NB4 (cell line): ENCODE data around the gene FAM83F.

ENCODE experiments used
- MYC ChIP-seq: IDR thresholded peaks from 2 replicates; pipeline ENCODE4 v1.6.1; 2011; ENCODE audit warnings: low read depth, low read length
- TF ChIP-seq, protein P1 (sequence below): IDR thresholded peaks from one replicate; pipeline ENCODE4 v1.5.1; 2012; ENCODE audit warnings: low read depth, low read length

- no peak for TF ChIP-seq MYC
- TF ChIP-seq, protein P1, sequence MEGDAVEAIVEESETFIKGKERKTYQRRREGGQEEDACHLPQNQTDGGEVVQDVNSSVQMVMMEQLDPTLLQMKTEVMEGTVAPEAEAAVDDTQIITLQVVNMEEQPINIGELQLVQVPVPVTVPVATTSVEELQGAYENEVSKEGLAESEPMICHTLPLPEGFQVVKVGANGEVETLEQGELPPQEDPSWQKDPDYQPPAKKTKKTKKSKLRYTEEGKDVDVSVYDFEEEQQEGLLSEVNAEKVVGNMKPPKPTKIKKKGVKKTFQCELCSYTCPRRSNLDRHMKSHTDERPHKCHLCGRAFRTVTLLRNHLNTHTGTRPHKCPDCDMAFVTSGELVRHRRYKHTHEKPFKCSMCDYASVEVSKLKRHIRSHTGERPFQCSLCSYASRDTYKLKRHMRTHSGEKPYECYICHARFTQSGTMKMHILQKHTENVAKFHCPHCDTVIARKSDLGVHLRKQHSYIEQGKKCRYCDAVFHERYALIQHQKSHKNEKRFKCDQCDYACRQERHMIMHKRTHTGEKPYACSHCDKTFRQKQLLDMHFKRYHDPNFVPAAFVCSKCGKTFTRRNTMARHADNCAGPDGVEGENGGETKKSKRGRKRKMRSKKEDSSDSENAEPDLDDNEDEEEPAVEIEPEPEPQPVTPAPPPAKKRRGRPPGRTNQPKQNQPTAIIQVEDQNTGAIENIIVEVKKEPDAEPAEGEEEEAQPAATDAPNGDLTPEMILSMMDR = no peak
These were observed 27.9 kb downstream of the FAM83F start for GRCh38 chr22:40022536-40023240.
